Calu3 (cell line): ENCODE data around the gene SORBS2. TPM values are rescaled to one million over a fixed set of nuclear protein-coding genes. Genes with fewer than 3 reads are reported as not detected.

Experiments
- BruUV-seq: library from RNA; stranded (reverse); fragments of 400-500 nt; replicated peaks from 2 replicates; lab custom pipeline; 2021; lab: Mats Ljungman, UMichigan
- CTCF ChIA-PET: fragments of 300-600 bp; sonication (Branson Sonifier 250); formaldehyde crosslinking; loops from one replicate; lab custom pipeline; 2022; ENCODE audit warnings: antibody characterized with exemption; lab: Charles Lee
- DNase-seq: peaks from one replicate; pipeline ENCODE4 v3.0.0; 2022
- H3K27ac Mint-ChIP-seq: one replicate; pipeline ENCODE4 v1.8.0; 2022; ENCODE audit warnings: mixed read lengths; ENCODE audit not compliant: unreplicated experiment
- H3K27me3 Mint-ChIP-seq: one replicate; pipeline ENCODE4 v1.8.0; 2022; ENCODE audit warnings: mixed read lengths; ENCODE audit not compliant: unreplicated experiment
- H3K36me3 Mint-ChIP-seq: one replicate; pipeline ENCODE4 v1.8.0; 2022; ENCODE audit warnings: mild to moderate bottlenecking, moderate library complexity, mixed read lengths; ENCODE audit not compliant: insufficient read depth, unreplicated experiment
- H3K4me1 Mint-ChIP-seq: one replicate; pipeline ENCODE4 v1.8.0; 2022; ENCODE audit warnings: mild to moderate bottlenecking, low read depth, mixed read lengths; ENCODE audit not compliant: unreplicated experiment
- H3K4me3 Mint-ChIP-seq: one replicate; pipeline ENCODE4 v1.8.0; 2022; ENCODE audit warnings: mild to moderate bottlenecking, low read depth, moderate library complexity, mixed read lengths; ENCODE audit not compliant: unreplicated experiment
- H3K9me3 Mint-ChIP-seq: one replicate; pipeline ENCODE4 v1.8.0; 2022; ENCODE audit warnings: low read depth, mixed read lengths; ENCODE audit not compliant: unreplicated experiment
- CTCF ChIP-seq: fragments of 200-600 bp; IDR thresholded peaks from one replicate; pipeline ENCODE4 v1.8.0; 2022; ENCODE audit warnings: antibody characterized with exemption; ENCODE audit not compliant: unreplicated experiment
- intact Hi-C: fragments of 100-400 bp; cut with micrococcal nuclease; formaldehyde crosslinking; loops from one replicate; pipeline ENCODE4 v1.10.0; 2022; ENCODE audit not compliant: unreplicated experiment
- total RNA-seq: library from RNA; stranded (reverse); gene quantifications from 2 replicates; pipeline ENCODE4 v1.2.3, GENCODE V29; 2022

SORBS2 gene
- total RNA-seq, 1 experiment from 2014 or later: 52.8 TPM

GRCh38 chr4:185657699-185658098 lies 154.3 kb downstream of the SORBS2 start:
- Mint-ChIP-seq H3K27me3 (no peaks in the 10 kb centered on the region), H3K9me3 (no peaks in the 10 kb centered on the region), H3K27ac (no peak overlapping the region), H3K4me1 (no peaks in the 10 kb centered on the region), H3K36me3 (no peaks in the 10 kb centered on the region), H3K4me3 (no peak overlapping the region)
- DNase-seq: no peak
- no TSS peak for BruUV-seq
- CTCF ChIA-PET: no interaction called here
- TF ChIP-seq CTCF: no peak
- intact Hi-C loops: no loop called here

GRCh38 chr4:185657183-185657582 lies 154.8 kb downstream of the SORBS2 start:
- no peak overlapping the region for H3K27ac Mint-ChIP-seq
- no peaks in the 10 kb centered on the region for H3K36me3 Mint-ChIP-seq

GRCh38 chr4:185656467-185656931 lies 155.5 kb downstream of the SORBS2 start:
- intact Hi-C loops: no loop called here
- no peak for DNase-seq
- CTCF ChIA-PET: no interaction called here
- BruUV-seq: no TSS peak
- no peaks in the 10 kb centered on the region for H3K36me3 Mint-ChIP-seq
- no peak overlapping the region for H3K27ac Mint-ChIP-seq
- no peaks in the 10 kb centered on the region for H3K9me3 Mint-ChIP-seq
- no peak overlapping the region for H3K4me3 Mint-ChIP-seq
- no peak for TF ChIP-seq CTCF
- peaks cover 9% of the 10 kb centered on the region for H3K4me1 Mint-ChIP-seq
- H3K27me3 Mint-ChIP-seq: no peaks in the 10 kb centered on the region

More at GRCh38 chr4:185657183-185657582, 154.8 kb downstream of the SORBS2 start:
- DNase-seq: no peak
- TF ChIP-seq CTCF: no peak
- CTCF ChIA-PET: no interaction called here
- Mint-ChIP-seq H3K9me3 (no peaks in the 10 kb centered on the region), H3K4me3 (no peak overlapping the region), H3K27me3 (no peaks in the 10 kb centered on the region), H3K4me1 (peaks cover 2% of the 10 kb centered on the region)
- no TSS peak for BruUV-seq
- intact Hi-C loops: no loop called here

DNA sequence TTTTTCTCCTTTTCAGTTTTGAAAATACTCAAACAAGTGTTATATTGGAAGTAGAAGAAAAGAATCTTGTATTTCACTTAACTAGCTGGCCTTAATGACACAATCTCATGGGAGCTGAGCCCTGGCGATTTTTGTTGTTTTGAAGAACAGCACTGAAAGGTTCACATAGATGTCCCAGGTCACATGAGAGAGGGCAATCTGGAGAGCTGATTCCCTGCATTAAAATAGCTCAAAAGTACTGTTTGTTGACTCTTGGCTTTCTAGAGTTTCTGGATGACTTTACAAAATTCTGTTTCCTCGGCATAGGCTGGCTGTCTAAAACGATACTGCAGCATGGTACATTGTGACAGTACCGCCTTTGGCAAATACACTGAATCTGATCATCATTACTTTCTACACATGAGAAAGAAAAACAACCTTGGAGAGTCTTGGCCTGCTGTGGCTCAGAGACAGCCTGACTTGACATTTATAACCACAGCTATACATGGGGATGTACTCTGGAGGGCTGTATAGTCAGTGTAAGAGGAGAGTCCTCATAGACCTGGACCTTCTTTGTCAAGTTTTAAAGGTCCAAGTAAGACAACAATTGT lies 156.9 kb downstream of the SORBS2 start:
- no TSS peak for BruUV-seq
- Mint-ChIP-seq H3K9me3 (no peaks in the 10 kb centered on the region), H3K27me3 (no peaks in the 10 kb centered on the region), H3K4me1 (peaks cover 23% of the 10 kb centered on the region), H3K4me3 (no peak overlapping the region), H3K36me3 (no peaks in the 10 kb centered on the region), H3K27ac (no peak overlapping the region)
- CTCF ChIA-PET: no interaction called here
- no peak for DNase-seq
- no peak for TF ChIP-seq CTCF
- intact Hi-C loops: loop anchor here (5.0 kb wide), 2 partner anchors 62 to 227 kb away; no protein-coding TSS in a partner anchor
